HG03139 (cell line): ENCODE measurements around the gene CRABP2.

Source experiments
- ATAC-seq: cut with Tn5 transposase; IDR thresholded peaks from one replicate; pipeline ENCODE4 v1.9.1; 2021; ENCODE audit not compliant: unreplicated experiment

CRABP2 gene

DNA sequence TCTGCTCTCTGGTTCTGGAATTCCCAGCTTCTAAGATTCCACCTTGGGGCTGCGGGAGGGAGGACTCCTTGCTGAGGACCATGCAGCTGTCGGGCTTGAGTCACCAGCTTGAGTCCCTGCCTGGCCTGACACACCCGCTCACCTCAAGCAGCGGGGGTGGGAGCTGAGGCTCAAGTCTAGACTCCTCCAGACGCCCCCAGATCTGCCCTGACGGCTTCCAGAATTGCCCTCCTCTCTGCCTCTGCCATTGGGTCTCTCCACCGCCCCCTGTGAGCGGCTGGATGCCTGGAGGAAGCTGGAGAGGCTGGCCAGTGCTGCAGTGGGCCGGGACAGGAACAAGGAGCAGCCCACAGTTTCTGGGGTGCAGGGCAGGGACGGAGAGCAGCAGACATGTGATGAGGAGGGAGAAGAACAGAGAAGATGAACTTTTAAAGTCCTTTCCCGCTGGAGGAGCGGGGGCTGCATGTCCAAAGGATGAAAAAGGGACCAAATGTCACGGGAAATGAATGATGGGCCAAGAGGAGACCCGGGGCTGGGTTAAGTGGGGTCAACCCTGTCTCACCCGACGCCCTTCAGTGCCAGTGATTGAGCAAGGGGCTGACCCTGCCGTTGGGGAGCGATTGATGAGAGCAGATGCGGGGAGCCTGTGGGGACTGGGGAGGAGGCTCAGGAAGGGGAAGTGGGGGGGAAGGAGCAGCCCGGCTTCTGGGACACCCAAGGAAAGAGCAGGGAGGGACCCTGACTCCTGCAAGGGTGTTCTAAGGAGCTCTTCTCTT, 13.5 kb downstream of the CRABP2 start:
- no peak for ATAC-seq

DNA sequence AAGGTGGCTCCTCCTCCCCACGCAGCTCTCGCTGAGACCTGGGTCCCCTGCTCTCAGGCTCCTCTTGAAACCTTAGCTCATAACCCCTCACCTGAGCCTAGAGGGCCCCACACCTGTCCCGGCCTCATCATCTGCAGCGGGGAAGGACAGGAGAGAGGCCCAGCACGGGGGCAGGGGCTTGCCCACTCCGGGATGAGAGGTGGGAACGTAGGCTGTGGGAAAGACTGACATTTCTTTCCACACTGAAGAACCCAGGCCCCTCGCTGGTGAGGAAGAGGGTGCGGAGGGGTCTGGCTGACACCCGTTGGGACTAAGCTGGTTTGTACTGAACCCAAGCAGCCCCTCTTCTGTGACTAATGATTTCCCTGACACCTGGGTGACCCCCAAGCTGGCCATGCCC, 14.2 kb downstream of the CRABP2 start:
- no peak for ATAC-seq

DNA sequence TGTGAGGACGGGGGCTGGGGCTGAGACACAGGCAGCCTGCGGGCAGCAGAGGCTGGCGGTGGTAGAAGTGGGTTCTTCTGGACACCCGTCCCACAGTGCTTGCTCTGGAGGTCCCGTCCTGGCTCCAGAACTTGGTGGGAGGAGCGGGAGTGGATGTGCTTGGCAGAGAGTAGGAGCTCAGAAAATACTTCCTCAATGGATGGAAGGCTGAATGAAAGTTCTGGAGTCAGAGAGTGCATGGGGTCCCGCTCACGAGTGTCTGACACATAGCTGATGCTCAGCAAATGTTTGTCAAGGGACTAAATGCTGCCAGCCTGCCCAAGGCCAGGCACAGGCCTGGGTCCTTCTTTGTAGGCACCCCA, 14.7 kb downstream of the CRABP2 start:
- ATAC-seq: no peak

DNA sequence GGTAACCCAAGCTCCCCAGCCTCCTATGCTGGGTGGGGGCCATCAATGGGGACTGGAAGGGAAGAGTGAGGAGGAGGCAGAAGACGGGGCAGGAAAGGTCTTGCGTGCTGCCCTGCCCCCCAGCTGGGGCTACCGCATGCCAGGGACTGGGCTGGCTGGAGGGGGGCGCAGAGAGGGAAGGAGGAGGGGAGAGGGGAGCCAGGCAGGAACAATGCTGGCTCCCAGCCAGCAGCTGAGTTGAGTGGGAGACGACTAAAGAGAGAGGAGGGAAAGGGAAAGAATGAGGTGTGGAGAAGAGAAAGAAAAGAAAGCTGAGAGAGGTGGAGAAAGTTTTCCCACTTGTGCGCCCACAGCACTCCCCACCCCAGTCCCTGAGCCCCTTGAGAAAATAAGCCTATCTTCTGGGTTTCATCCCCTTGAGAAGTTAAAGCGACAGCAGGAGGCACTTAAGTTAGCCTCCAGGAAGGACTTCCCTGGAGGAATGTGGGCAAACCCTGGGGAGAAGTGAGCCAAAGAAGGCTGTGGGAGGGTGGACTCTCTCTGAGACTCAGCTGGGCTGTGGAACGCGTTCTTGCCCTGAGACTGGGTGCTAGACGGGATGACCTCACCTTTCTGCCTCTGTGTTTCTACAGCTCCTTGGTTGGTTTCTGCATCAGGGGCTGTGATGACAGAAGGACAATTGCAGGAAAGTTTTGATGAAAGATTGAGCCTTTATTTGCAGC, 15.3 kb downstream of the CRABP2 start:
- no peak for ATAC-seq

DNA sequence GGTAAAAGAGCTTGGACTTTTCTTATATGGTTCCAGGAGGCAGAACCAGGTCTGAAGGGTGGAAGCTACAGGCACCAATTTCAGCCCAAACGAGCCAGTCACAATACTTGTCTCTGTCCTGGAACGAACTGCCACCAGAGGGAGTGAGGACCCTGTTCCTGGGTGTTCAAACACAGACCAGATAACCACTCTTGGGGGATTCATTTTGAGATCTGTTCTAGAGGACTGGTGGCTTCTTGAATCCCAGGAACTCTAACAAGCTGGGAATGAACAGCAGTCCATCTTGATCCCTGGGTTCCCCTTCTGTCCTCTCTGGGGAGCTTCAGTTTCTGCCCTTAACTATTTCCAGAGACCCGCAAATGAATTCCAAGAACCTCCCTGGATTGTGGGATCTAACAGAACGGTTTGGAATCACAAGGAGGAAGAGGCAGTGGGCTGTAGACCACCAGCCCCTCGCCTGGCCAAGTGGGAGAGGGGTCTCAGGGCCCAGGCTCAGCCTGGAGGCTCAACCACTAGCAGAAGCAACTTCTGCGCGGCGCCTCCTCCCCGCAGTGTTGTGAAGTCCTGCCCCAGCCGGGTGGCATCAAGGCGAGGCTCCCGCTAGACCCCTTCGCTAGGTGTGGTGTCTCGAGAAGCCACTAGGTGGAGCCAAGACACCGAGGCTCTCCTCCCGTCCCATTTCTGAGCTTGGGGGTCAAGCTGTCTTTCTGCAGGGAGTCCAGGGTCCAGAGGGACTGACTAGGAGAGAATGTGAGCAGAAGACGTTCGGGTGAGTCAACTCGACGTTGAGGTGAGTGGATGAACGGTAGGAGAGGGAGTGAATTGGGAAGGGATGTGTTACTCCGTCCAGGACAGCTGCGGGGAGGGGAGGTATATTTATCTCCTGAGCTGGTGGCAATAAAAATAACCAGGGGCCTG, 16.1 kb downstream of the CRABP2 start:
- no peak for ATAC-seq

DNA sequence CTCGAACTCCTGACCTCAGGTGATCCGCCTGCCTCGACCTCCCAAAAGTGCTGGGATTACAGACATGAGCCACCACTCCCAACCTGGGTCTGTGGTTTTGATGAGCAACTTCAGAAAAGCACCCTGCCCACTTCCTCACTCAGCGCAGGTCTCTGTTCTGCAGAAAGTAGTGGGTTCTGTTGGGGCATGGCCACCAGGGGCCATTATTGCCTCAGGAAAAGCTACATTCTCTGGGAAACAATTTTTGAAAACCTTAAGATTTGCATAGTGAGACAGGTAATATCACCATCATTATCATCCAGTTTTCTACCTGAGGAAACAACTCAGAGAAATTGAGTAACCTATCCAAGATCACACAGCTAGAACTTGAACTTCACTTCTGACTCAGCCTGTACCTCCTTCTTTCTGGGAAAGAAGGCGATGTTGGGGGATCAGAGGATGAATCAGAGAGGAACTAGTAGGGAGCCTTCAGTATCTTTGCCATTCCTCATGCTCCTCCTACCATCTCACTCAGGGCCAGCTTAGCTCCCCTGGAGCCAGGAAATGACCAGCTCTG, 21.1 kb downstream of the CRABP2 start:
- ATAC-seq: no peak

DNA sequence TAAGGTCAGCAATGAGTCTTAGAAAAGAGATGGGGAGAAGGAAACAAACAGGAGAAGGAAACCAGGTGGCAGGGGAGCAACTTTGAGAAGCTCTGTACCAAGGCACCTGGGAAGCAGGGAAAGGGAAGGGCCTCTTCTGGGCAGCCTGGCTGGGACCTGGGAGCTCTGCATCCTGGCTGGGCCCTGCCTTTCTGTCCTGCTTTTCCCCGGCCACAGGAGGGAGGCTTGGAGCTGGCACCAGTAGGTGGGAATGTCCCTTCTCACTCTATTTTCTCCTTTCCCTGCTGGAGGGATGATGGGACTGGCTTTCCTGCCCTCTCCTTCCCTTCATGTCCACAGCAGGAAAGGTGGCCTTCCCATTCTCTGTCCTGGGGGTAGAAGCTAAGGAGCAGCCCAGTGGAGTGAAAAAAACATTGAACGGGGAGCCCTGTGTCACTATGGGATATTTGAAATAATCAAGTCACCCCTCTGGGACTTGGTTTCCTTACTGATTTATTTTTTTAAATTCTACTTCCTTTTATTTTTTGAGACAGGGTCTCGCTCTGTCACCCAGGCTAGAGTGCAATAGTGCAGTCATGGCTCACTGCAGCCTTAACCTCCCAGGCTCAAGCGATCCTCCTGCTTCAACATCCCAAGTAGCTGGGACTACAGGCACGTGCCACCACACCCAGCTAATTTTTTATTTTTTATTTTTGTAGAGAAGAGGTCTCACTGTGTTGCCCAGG, 23.1 kb downstream of the CRABP2 start:
- no peak for ATAC-seq

GRCh38 chr1:156681196-156681960, 24.0 kb downstream of the CRABP2 start:
- no peak for ATAC-seq

DNA sequence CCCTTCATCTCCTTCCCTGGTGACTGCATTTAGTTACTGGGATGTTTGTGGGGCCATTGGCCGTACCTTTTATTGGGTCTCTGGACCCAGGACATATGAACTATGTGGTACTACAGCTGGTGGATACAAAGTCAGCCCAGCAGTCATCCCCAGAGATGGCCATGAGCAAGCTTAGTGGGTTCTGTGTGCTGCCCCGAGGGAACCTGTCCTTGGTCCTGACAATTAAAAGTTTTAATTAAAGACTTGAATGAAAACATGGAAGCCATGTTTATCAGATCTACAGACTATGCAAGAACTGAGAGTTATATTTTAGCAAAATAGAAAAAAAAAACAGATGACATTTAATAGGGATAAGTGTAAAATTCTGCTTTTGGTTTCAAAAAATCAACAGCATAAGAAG, 25.3 kb downstream of the CRABP2 start:
- no peak for ATAC-seq

DNA sequence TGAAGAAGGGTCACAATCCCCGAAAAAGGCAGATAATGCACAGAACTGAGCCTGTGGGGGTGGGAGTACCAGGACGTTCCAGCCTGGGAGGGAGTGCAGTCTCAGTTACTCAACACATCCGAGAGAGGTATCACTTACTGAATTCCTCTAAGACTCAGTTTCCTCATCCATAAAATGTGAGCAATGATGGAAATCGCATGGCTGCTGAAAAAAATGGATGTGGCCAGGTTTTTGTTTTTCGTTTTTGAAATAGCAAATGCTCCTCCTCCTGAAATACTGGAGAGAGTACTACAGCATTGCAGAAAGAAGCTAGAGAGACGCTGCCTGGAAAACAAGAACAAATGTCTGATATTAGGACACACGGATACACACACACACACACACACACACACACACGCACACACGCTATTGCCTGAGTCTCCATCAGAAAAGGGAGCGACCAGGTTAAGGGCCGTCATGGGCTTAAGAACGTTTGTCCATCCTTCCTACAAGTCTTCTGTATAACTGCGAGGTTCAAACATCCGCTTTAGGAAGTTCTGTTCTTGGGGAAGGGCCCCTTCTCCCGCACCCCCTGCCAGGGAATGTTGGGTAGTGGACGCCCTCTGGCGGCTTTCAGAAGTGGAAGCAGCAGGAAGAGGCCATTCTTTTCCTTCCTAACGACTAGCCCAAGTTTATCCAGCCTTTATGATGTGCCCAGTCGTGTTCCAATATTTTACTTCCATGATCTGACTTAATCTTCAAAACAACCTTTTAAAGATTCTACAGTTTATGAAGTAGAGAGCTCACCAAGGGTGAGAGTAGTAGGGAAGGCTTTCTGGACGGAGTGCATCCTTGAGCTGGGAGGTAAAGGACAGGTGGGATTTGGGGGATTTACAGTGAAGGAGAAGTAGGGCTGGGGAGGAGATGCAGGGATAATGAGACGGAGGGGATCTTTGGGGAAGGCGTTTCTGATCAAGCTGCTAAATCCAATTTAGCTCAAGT, 27.5 kb downstream of the CRABP2 start:
- no peak for ATAC-seq

- ATAC-seq: no peak
Measured at GRCh38 chr1:156676820-156677615, 28.4 kb downstream of the CRABP2 start, which contains the start of gene NES. NES (minus strand) TSS chr1:156677407; CDS start chr1:156677264, 143 bp downstream.

- ATAC-seq: no peak
Measured at GRCh38 chr1:156676114-156676819, 29.1 kb downstream of the CRABP2 start.

GRCh38 chr1:156675210-156676113, 29.9 kb downstream of the CRABP2 start:
- ATAC-seq: no peak

DNA sequence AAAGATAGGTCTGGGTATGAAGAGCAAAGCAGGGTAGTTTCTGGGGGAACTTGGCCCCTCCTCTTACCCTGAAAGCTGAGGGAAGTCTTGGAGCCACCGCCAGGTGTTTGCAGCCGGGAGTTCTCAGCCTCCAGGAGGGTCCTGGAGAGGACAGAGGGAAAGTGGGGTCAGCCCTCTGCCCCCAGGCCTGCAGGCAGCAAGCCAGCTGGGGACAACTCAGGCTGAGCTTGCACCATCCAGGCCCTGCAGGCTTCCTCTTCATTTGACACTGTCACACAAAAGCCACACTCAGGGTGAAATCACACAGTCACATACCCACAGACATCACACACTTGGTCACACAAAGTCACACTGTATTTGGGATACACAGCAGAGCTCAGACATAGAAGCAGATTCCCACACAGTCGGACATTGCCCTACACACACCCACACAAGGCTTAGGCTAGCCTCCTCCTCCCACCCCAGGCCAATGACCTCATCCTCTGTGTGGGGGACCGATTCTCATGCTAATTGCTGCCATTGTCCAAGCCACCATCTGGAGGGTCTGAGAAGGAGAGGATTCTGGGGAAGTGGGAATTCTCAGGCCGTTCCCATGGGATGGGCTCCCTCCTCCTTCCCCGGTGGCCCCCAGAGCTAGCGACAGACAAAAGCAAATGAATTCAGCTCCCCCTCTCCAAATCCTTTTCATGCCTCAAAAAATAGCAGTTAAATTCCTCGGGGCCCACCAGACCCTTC, 31.8 kb downstream of the CRABP2 start:
- no peak for ATAC-seq

GRCh38 chr1:156671804-156672203, 33.6 kb downstream of the CRABP2 start:
- no peak for ATAC-seq
